SW 1271 (cell line): ENCODE results near the gene PIGV.
"Not testable (repeated sequence)": the region's sequence is repeated elsewhere in the genome, so short reads cannot be mapped to it uniquely, and the experiment has no call there.

ENCODE experiments used
- DNase-seq, 2 experiments: peaks; one replicate each; lab custom pipeline; 2025; lab: John Stamatoyannopoulos, UW

The PIGV gene

DNA sequence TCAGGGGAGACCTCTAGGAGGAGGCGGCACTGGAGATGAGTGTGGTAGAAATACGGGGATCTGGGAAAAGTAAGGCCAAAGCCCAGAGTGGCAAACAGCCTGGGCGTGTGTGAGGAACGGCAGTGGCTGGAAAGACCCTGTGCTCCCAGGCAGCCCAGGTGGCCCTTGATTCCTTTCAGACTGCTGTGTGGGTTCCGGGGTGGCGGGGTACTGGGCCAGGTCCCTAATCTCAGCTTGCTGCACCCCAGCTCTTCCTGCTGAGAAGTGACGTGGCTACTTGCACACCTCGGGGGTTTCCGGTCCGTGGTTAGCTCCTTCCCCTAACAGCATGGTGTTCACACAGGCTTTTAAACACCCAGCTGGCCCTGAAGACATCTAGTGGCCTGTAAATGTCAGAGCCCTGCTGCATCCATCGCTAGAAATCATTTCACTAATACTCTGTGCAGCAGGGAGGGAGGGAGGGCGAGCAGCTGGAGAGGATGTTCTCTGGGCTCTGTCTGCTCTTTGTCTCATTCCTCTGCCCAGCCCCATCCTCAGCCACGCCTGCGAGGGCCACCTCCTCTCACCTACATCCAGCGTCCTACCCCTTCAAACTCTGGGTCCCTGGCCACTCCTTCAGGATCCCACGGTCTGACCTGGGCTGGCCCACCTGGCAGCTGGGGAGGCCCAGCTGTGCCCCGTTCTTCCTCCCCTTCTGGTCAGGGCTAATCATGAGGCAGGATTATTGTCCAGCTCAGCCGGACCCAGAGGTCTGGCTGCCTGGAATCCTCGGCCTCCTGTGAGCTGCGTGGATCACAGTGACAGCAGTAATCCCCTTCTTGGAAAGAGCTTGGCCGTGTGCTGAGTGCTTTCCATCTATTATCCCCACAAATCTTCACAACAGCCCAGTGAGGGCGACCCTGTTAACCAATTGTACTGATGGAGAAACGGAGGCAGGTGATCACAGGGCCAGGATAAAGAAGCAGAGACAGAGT is 46.0 kb downstream of the PIGV start:
- no peak for DNase-seq

- DNase-seq: not testable (repeated sequence)
Measured at GRCh38 chr1:26837665-26838064, 49.9 kb downstream of the PIGV start.

- DNase-seq: no peak
Measured at GRCh38 chr1:26838474-26839338, 51.0 kb downstream of the PIGV start.

DNA sequence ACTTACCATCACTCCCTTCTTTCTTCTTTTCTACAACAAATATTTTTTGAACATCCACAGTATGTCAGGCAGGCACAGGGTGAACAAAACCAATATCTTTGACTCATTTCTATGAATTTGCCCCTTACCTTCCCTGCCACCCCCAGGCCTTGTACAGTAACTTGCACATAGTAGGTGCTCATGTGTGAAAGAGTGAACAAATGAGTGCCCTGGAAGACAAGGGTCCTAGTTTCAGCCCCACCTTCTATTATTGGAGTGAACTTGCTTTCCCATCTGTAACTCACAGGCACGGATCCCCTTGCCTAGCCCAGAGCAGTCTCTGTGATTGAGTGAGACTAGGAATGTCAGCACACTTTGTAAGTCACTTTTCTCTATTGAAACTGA is 51.6 kb downstream of the PIGV start:
- DNase-seq: no peak

- no peak for DNase-seq
Measured at GRCh38 chr1:26839779-26840178, 52.0 kb downstream of the PIGV start.

- DNase-seq: no peak
Measured at GRCh38 chr1:26844424-26845196, 56.9 kb downstream of the PIGV start.

GRCh38 chr1:26847826-26848225 is 60.1 kb downstream of the PIGV start:
- DNase-seq: not testable (repeated sequence)
